Measurements from ENCODE around the gene SLC28A3. TPM values are rescaled to one million over a fixed set of nuclear protein-coding genes. Genes with fewer than 3 reads are reported as not detected.

The SLC28A3 gene
- total RNA-seq, 1 experiment from 2014 or later, result not detected

DNA sequence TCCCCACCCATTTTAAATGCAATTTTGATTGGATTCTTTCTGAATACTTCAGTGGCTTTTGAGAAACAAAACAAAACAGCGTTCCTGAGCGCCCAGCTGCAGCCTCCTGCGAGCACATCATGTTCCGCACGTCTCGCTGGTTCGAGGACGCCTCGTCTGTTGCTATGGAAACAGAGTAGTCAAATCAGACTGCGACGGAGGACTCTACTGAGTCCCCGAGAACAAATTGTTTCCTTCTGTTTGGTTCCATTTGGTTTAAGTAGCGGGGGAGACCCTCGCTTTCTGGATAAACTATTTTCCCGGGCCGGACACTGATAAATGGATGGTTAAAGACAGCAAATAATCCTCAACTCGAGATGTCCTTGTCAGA, 69.0 kb downstream of the SLC28A3 start:
- POLR2A ChIA-PET, result no interaction called here
- Histone ChIP-seq H3K4me1 (ENCODE audit: control insufficient read depth, insufficient read depth, low read length) (no peaks in the 10 kb centered on the region), H3K27me3 (ENCODE audit: control insufficient read depth, insufficient read depth, low read length) (no peaks in the 10 kb centered on the region; the same call in 1 of the 2 replicates), H3K4me3 (ENCODE audit: low read depth in 2 of 2, low read length in 2 of 2) (no peak overlapping the region), H3K27ac (ENCODE audit: low read length) (no peak overlapping the region), H3K9me3 (ENCODE audit: control insufficient read depth, insufficient read depth, low read depth, low read length) (no peaks in the 10 kb centered on the region), H3K36me3 (ENCODE audit: control insufficient read depth, insufficient read depth, low read length) (no peaks in the 10 kb centered on the region)
- intact Hi-C loops (cut with micrococcal nuclease; ENCODE audit: unreplicated experiment) (no loop called here), in situ Hi-C loops (cut with HindIII; ENCODE audit: low pct_unique_long_range_greater_than_20kb, low sequenced_read_pairs) (no loop called here)
- CTCF ChIA-PET, result no interaction called here
- no peak for ATAC-seq
- DNase-seq (ENCODE audit: low read depth, low spot score), result no peak
- TF ChIP-seq POLR2AphosphoS5 (IDR thresholded peaks at IDR 0.05; ENCODE audit: low read depth, low read length) (no peak), CTCF (IDR thresholded peaks at IDR 0.05) (no peak), TCF7L2 (IDR thresholded peaks at IDR 0.05; ENCODE audit: low read depth, low read length) (no peak), SIN3A (IDR thresholded peaks at IDR 0.05; ENCODE audit: borderline replicate concordance, insufficient read depth, low read depth, low read length) (no peak)
- TF ChIP-seq, protein P1, sequence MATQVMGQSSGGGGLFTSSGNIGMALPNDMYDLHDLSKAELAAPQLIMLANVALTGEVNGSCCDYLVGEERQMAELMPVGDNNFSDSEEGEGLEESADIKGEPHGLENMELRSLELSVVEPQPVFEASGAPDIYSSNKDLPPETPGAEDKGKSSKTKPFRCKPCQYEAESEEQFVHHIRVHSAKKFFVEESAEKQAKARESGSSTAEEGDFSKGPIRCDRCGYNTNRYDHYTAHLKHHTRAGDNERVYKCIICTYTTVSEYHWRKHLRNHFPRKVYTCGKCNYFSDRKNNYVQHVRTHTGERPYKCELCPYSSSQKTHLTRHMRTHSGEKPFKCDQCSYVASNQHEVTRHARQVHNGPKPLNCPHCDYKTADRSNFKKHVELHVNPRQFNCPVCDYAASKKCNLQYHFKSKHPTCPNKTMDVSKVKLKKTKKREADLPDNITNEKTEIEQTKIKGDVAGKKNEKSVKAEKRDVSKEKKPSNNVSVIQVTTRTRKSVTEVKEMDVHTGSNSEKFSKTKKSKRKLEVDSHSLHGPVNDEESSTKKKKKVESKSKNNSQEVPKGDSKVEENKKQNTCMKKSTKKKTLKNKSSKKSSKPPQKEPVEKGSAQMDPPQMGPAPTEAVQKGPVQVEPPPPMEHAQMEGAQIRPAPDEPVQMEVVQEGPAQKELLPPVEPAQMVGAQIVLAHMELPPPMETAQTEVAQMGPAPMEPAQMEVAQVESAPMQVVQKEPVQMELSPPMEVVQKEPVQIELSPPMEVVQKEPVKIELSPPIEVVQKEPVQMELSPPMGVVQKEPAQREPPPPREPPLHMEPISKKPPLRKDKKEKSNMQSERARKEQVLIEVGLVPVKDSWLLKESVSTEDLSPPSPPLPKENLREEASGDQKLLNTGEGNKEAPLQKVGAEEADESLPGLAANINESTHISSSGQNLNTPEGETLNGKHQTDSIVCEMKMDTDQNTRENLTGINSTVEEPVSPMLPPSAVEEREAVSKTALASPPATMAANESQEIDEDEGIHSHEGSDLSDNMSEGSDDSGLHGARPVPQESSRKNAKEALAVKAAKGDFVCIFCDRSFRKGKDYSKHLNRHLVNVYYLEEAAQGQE (IDR thresholded peaks at IDR 0.05; ENCODE audit: insufficient read depth in 1 of 2, low read depth in 2 of 2, low read length in 1 of 2), result no peak
- BruUV-seq (replicated peaks), result no TSS peak

GRCh38 chr9:84270847-84271530, 69.6 kb downstream of the SLC28A3 start:
- no peak for TF ChIP-seq TCF7L2 (IDR thresholded peaks at IDR 0.05; ENCODE audit: low read depth, low read length)
- no peak for TF ChIP-seq SIN3A (IDR thresholded peaks at IDR 0.05; ENCODE audit: borderline replicate concordance, insufficient read depth, low read depth, low read length)
- TF ChIP-seq, protein P1 (IDR thresholded peaks at IDR 0.05; ENCODE audit: insufficient read depth in 1 of 2, low read depth in 2 of 2, low read length in 1 of 2), result no peak
- TF ChIP-seq CTCF (IDR thresholded peaks at IDR 0.05), result no peak
- TF ChIP-seq POLR2AphosphoS5 (IDR thresholded peaks at IDR 0.05; ENCODE audit: low read depth, low read length), result no peak
- intact Hi-C loops (cut with micrococcal nuclease; ENCODE audit: unreplicated experiment) (no loop called here), in situ Hi-C loops (cut with HindIII; ENCODE audit: low pct_unique_long_range_greater_than_20kb, low sequenced_read_pairs) (no loop called here)
- Histone ChIP-seq H3K9me3 (ENCODE audit: control insufficient read depth, insufficient read depth, low read depth, low read length) (no peaks in the 10 kb centered on the region), H3K4me1 (ENCODE audit: control insufficient read depth, insufficient read depth, low read length) (no peaks in the 10 kb centered on the region), H3K27me3 (ENCODE audit: control insufficient read depth, insufficient read depth, low read length) (no peaks in the 10 kb centered on the region; the same call in 1 of the 2 replicates), H3K27ac (ENCODE audit: low read length) (no peak overlapping the region), H3K4me3 (ENCODE audit: low read depth in 2 of 2, low read length in 2 of 2) (no peak overlapping the region), H3K36me3 (ENCODE audit: control insufficient read depth, insufficient read depth, low read length) (no peaks in the 10 kb centered on the region)
- no TSS peak for BruUV-seq (replicated peaks)
- POLR2A ChIA-PET, result no interaction called here
- CTCF ChIA-PET, result no interaction called here
- no peak for ATAC-seq
- no peak for DNase-seq (ENCODE audit: low read depth, low spot score)
